Activated CD8-positive, alpha-beta memory T cell treated with anti-CD3 and anti-CD28 coated beads for 36 hours (primary cell): ENCODE data around the gene DCAF11. TPM values are rescaled to one million over a fixed set of nuclear protein-coding genes. Genes with fewer than 3 reads are reported as not detected.

Experiments used
- CTCF ChIA-PET: fragments of 350-600 bp; sonication (Branson Sonifier 250); formaldehyde crosslinking; loops from one replicate; lab custom pipeline; 2021; ENCODE audit warnings: antibody characterized with exemption; lab: Charles Lee
- POLR2A ChIA-PET: fragments of 350-600 bp; sonication (Branson Sonifier 250); formaldehyde crosslinking; loops from one replicate; lab custom pipeline; 2021; ENCODE audit warnings: antibody characterized with exemption; lab: Charles Lee
- total RNA-seq, 2 experiments: library from RNA; stranded (reverse); gene quantifications; one replicate each; pipeline ENCODE4 v1.2.3, GENCODE V29; 2021

The DCAF11 gene
- total RNA-seq, 2 experiments from 2014 or later = 60.3 to 69.1 TPM

GRCh38 chr14:24075485-24076301, 38.9 kb upstream of the DCAF11 start:
- CTCF ChIA-PET = interaction anchor here (1.1 to 2.3 kb wide), 3 partner anchors 15 to 33 kb away, joined by 3 to 7 read pairs (median 5); partner anchors contain the start of gene CARMIL3
- POLR2A ChIA-PET = no interaction called here

GRCh38 chr14:24076302-24076601, 38.3 kb upstream of the DCAF11 start:
- CTCF ChIA-PET = interaction anchor here (2.1 to 2.3 kb wide), 2 partner anchors 14 to 33 kb away, joined by 5 to 7 read pairs; no protein-coding TSS in a partner anchor
- POLR2A ChIA-PET = no interaction called here

GRCh38 chr14:24077086-24077485, 37.5 kb upstream of the DCAF11 start:
- CTCF ChIA-PET = interaction anchor here (2.1 to 2.3 kb wide), 2 partner anchors 13 to 32 kb away, joined by 5 to 7 read pairs; no protein-coding TSS in a partner anchor
- POLR2A ChIA-PET = no interaction called here

- ChIA-PET CTCF (no interaction called here), POLR2A (no interaction called here)
Measured at GRCh38 chr14:24078146-24078545, 36.4 kb upstream of the DCAF11 start.

GRCh38 chr14:24079491-24080141, 35.0 kb upstream of the DCAF11 start:
- ChIA-PET POLR2A (interaction anchor here (1.3 kb wide), 1 partner anchor 8 kb away, joined by 4 read pairs; the partner anchor contains the start of gene CPNE6), CTCF (interaction anchor here (1.4 to 4.7 kb wide), 3 partner anchors 12 to 228 kb away, joined by 3 to 48 read pairs (median 23); partner anchors contain the start of genes CIDEB and PCK2)

- POLR2A ChIA-PET = interaction anchor here (1.3 to 2.2 kb wide), 5 partner anchors 9 to 34 kb away, joined by 3 to 10 read pairs (median 4); partner anchors contain the start of genes CPNE6, DCAF11, NRL and PCK2
- CTCF ChIA-PET = interaction anchor here (0.7 to 4.7 kb wide), 6 partner anchors 12 to 228 kb away, joined by 3 to 48 read pairs (median 8); partner anchors contain the start of genes CARMIL3, CIDEB and PCK2
Measured at GRCh38 chr14:24080142-24080530, 34.4 kb upstream of the DCAF11 start.

- CTCF ChIA-PET = interaction anchor here (0.7 to 4.7 kb wide), 9 partner anchors 11 to 227 kb away, joined by 3 to 48 read pairs (median 5); partner anchors contain the start of genes CARMIL3, CIDEB and PCK2
- POLR2A ChIA-PET = interaction anchor here (0.6 to 2.2 kb wide), 9 partner anchors 9 to 45 kb away, joined by 3 to 17 read pairs (median 4); partner anchors contain the start of genes CARMIL3, CPNE6, DCAF11 and NRL
Measured at GRCh38 chr14:24080888-24081738, 33.5 kb upstream of the DCAF11 start.

- ChIA-PET CTCF (interaction anchor here (0.5 to 4.7 kb wide), 7 partner anchors 10 to 30 kb away, joined by 3 to 48 read pairs (median 5); partner anchors contain the start of genes CARMIL3 and PCK2), POLR2A (interaction anchor here (1.3 to 2.2 kb wide), 6 partner anchors 8 to 46 kb away, joined by 3 to 10 read pairs (median 4); partner anchors contain the start of genes CARMIL3, DCAF11, NRL and PCK2)
Measured at GRCh38 chr14:24081739-24082211, 32.8 kb upstream of the DCAF11 start.

- ChIA-PET CTCF (interaction anchor here (0.5 to 4.7 kb wide), 5 partner anchors 9 to 31 kb away, joined by 4 to 48 read pairs (median 8); partner anchors contain the start of genes CARMIL3 and PCK2), POLR2A (interaction anchor here (1.3 to 1.4 kb wide), 2 partner anchors 12 to 31 kb away, joined by 4 to 5 read pairs; partner anchors contain the start of genes CARMIL3 and PCK2)
Measured at GRCh38 chr14:24082411-24083080, 32.0 kb upstream of the DCAF11 start.

GRCh38 chr14:24083462-24083861, 31.1 kb upstream of the DCAF11 start:
- POLR2A ChIA-PET = no interaction called here
- CTCF ChIA-PET = interaction anchor here (4.7 kb wide), 1 partner anchor 8 kb away, joined by 48 read pairs; the partner anchor contains the start of gene PCK2

GRCh38 chr14:24084440-24084839, 30.1 kb upstream of the DCAF11 start:
- POLR2A ChIA-PET = interaction anchor here (0.8 kb wide), 1 partner anchor 9 kb away, joined by 3 read pairs; the partner anchor contains the start of gene PCK2
- CTCF ChIA-PET = interaction anchor here (1.4 to 1.9 kb wide), 3 partner anchors 10 to 22 kb away, joined by 3 to 7 read pairs (median 6); partner anchors contain the start of gene PCK2

- CTCF ChIA-PET = interaction anchor here (1.4 to 1.9 kb wide), 3 partner anchors 9 to 22 kb away, joined by 3 to 7 read pairs (median 6); partner anchors contain the start of gene PCK2
- POLR2A ChIA-PET = interaction anchor here (0.8 kb wide), 1 partner anchor 9 kb away, joined by 3 read pairs; the partner anchor contains the start of gene PCK2
Measured at GRCh38 chr14:24085215-24085614, 29.4 kb upstream of the DCAF11 start.

GRCh38 chr14:24086193-24086955, 28.2 kb upstream of the DCAF11 start:
- ChIA-PET CTCF (interaction anchor here (1.1 to 1.9 kb wide), 3 partner anchors 8 to 28 kb away, joined by 6 to 7 read pairs (median 6); partner anchors contain the start of gene PCK2), POLR2A (no interaction called here)

GRCh38 chr14:24087004-24087403, 27.6 kb upstream of the DCAF11 start:
- POLR2A ChIA-PET = no interaction called here
- CTCF ChIA-PET = interaction anchor here (1.1 kb wide), 1 partner anchor 29 kb away, joined by 6 read pairs; no protein-coding TSS in a partner anchor

GRCh38 chr14:24088095-24088494, 26.5 kb upstream of the DCAF11 start:
- ChIA-PET CTCF (interaction anchor here (8.8 kb wide), 1 partner anchor 32 kb away, joined by 102 read pairs; no protein-coding TSS in a partner anchor), POLR2A (no interaction called here)

GRCh38 chr14:24089890-24090289, 24.7 kb upstream of the DCAF11 start:
- ChIA-PET POLR2A (interaction anchor here (0.8 kb wide), 1 partner anchor 9 kb away, joined by 3 read pairs; no protein-coding TSS in a partner anchor), CTCF (interaction anchor here (0.5 to 8.8 kb wide), 15 partner anchors 9 to 75 kb away, joined by 3 to 102 read pairs (median 5); partner anchors contain the start of genes CARMIL3 and IRF9)
